GM21526 (cell line): ENCODE data around the gene EMILIN2.

Experiments used
- ATAC-seq: cut with Tn5 transposase; IDR thresholded peaks from one replicate; pipeline ENCODE4 v1.9.1; 2021; ENCODE audit warnings: moderate library complexity; ENCODE audit not compliant: unreplicated experiment, low FRiP score

The EMILIN2 gene

GRCh38 chr18:2896990-2897389, 50.2 kb downstream of the EMILIN2 start:
- no peak for ATAC-seq

DNA sequence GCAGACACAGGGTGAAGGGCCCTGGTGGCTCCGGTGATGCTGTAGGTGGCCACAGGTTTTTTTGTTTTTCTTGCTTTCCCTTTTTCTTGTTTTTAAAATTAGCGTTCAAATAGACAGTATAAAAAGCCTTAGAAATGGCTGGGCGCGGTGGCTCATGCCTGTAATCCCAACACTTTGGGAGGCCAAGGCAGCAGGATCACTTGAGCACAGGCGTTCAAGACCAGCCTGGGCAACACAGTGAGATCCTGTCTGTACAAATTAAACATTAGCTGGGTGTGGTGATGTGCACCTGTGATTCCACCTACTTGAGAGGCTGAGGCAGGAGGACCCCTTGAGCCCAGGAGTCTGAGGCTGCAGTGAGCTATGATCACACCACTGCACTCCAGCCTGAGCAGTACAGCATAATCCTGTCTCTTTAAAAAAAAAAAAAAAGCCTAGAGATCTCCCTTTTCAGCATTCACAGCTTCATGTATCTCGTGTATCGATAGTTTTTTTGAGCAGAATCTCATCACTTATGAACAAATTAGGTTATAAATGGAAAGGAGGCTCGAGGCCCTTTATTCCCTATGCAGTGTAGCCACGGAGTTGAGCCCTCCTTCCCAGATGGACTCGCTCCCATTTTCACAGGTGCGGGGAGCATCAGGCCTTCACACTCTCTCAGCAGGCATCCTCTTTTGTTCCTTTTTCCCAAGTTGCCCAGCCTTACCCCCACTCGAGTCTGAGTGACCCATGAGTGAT, 50.8 kb downstream of the EMILIN2 start:
- ATAC-seq, result no peak

DNA sequence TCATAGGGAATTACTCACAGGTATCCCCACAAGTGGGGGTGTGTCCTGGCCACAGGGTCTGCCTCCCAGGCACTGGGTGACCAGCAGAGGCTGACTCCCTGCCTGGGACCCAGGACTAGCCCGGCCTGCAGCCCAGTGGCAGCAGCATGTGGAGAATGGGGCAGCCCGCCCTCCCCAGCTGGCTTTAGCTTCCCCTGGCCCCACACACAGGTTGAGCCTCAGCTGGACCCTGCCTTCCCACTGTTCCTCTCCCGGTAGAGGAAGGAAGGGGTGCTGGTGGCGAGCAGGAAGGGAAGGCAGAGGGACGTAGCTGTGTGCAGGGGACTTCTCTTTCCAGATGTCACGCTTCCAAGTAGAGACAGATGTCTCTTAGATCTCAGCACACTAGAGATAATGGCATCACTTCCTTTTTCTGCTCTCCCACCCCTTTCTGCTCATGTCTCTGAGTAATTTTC, 51.4 kb downstream of the EMILIN2 start:
- ATAC-seq, result no peak

GRCh38 chr18:2900684-2901422, 54.0 kb downstream of the EMILIN2 start:
- no peak for ATAC-seq

DNA sequence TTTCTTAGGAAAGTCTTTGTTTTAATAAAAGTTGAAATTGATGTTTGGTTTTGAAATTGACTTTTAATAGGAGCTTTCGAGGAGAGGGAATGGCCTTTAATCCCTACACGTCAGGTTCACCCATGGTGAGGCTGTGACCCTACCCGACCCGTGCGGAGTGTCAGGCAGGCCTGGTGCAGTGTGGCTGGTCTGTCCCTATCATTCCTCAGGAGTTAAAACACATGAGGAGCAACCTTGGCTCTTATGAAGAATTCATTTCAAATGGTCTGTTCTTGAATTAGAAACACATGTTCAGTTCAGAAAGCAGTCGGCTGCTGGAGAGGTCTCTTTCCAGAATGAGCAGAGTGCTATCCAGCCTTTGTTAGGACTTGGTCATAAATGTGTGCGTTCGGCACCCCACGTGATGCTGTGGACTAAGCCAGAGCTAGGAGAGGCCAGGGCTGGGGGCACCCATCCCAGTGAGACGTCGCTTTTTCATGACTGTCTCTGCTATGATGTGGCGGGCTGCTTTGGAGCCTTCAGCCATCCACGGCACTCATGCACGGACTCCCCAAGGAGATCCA, 54.7 kb downstream of the EMILIN2 start:
- ATAC-seq, result no peak

GRCh38 chr18:2902327-2902726, 55.5 kb downstream of the EMILIN2 start:
- ATAC-seq, result no peak

DNA sequence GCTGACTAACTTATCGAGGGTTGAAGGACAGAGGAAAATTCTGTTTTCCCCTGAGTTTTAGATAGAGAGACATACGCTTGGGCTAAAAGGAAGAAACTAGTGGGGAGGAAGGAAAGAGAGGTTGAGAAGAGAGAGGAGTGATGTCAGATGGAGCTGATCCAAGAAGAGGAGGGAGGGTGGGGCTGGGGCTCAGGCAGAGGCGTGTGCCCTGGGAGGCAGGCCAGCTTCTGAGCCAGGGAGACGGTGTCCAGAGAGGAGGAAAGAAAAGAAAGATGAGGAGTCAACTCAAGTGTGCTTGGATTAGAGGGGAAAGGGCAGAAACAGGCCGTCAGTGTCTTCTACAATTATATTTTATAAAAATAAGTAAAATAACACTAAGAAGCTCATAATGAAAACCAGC, 56.2 kb downstream of the EMILIN2 start:
- no peak for ATAC-seq

- peak; percentile 43 for ATAC-seq
Measured at GRCh38 chr18:2905854-2906703, 59.3 kb downstream of the EMILIN2 start.

- peak; percentile 49 for ATAC-seq
Measured at GRCh38 chr18:2906704-2907549, 60.1 kb downstream of the EMILIN2 start.

DNA sequence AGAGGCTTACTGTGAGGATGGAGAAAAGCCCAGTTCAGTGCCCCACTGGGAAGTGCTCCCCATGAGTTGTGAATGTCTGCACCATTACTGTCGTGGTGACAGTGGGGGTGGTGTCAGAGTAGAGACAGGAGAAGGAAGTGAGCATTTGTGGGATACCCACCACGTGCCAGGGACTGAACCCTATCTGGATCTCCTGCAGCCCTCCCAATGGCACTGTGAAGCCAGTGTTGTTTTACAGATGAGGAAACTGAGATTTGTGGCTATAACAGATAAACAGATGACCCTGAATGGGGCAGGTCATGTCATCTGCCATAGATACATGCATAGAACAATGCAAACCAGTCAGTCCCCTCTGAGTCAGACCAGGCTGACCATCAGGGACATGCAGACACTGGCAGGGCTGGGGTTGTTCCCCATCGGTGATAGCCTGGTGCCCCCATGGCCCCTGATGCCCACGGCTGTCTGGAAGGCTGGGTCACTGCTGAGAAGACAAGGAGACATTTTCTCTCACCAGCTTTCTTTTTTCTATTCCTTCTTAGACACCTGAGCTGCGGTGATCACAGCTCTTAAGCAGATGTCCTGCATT, 60.8 kb downstream of the EMILIN2 start:
- no peak for ATAC-seq

GRCh38 chr18:2908166-2908945, 61.5 kb downstream of the EMILIN2 start:
- ATAC-seq, result no peak

- ATAC-seq, result no peak
Measured at GRCh38 chr18:2908946-2909335, 62.1 kb downstream of the EMILIN2 start.

DNA sequence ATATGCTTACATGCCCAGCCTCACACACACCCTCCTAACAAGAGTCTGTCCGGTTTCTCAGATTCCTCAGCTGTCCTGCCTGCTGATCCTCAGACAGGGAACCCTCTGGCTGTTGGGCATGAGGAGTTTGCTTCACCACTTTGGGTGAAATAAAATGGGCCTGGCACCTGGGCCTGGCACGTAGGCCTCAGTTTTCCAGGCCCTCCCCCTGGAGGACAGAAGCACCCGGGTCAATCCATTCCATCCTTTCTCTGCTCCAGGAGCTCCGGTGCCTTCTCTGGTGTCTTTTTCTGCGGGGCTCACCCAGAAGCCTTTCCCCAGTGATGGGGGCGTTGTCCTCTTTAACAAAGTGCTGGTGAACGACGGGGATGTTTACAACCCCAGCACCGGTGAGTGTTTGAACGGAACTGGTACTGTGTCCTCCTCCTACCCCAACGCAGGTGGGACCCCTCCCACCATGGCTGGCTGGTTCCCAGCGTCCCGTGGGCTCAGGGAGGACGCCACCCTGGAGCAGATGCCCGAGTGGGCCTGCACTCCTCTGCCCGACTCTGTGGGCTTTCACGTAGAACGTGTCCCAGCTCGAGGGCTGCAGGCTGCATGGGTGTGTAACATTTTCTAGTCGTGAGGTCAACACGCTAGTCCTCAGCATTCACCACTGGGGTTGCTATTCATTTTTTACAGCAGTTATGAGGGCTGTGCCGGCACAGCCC, 62.8 kb downstream of the EMILIN2 start:
- ATAC-seq, result no peak

DNA sequence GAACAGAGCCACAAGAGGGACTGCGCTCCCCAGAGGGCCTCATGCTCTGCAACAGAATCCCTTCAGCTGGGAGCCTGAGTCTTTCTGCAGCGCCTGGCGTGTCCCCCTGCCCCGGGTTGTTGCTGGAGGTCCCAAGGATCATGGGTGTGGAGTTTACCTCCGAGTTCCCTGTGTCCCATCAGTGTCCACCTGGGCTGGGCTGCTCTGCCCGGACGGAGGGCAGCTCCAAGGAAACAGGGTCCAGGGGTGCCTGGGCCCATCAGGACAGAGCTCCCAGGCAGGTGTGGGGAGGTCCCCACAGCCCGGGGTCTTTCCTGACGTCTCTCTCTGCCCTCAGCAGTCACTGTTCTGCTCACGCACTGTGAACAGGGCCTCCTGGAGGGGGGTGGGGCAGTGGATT, 63.5 kb downstream of the EMILIN2 start:
- no peak for ATAC-seq

DNA sequence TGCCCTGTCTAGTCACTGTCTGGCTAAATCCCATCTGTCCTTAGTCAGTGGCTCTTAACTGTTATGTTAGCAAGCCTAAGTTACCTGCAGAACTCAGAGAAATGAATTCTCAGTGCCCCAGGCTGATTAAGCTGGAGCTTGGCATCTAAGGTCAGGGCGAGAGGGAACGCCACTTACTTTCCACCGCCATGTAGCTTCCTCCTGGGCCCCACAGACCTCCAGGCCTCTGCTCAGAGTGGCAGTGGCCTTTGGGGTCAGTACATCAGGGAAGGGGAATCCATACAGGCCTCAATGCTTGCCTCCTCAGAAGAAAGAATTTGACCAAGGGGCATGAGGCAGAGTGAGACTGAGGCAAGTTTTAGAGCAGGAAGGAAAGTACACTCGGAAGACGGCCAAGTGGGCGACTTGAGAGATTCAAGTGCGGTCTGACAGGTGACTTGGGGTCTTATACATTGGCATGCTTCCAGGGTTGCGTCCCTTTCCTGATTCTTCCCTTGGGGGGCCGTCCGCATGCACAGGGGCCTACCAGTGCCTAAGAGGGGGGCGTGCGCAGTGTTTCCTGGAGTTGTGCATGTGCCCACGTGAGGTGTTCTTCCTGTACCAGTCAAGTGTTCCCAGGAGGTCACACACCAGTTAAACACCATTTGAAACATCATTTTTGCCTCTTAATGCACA, 64.1 kb downstream of the EMILIN2 start:
- no peak for ATAC-seq

GRCh38 chr18:2911533-2911932, 64.7 kb downstream of the EMILIN2 start:
- no peak for ATAC-seq
